Measurements from ENCODE around the gene SLC17A6. TPM values are rescaled to one million over a fixed set of nuclear protein-coding genes. Genes with fewer than 3 reads are reported as not detected.

Gene SLC17A6
- total RNA-seq, 1 experiment from 2014 or later: not detected

DNA sequence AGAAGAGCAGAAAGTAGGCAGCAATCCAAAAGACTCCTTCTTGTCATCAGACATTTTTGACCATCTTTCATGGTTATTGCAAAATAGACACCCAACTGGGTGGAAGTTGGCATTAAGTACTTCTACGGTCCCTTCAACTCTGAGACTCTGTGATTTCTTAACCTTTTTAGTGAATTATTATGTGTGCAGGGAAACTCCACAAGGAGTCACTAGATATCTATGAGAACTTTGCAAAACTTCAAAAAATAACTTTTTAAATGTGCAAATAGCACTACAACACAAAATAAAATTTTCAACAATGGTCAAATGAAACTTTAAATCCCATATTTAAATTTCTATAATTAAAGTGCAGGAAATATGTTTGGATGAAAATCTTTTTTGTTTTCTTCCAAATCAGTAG, 88.7 kb downstream of the SLC17A6 start:
- Histone ChIP-seq H3K27ac (ENCODE audit: low read depth, low read length) (no peak overlapping the region), H3K9me2 (ENCODE audit: insufficient read depth) (no peaks in the 10 kb centered on the region), H3K27me3 (ENCODE audit: insufficient read depth, low read length) (no peaks in the 10 kb centered on the region), H3K9ac (ENCODE audit: low read length) (no peak overlapping the region), H3K79me2 (ENCODE audit: insufficient read depth, low read length) (no peaks in the 10 kb centered on the region), H3K4me1 (ENCODE audit: control insufficient read depth in 1 of 2, insufficient read depth in 2 of 2, low read length in 2 of 2) (no peaks in the 10 kb centered on the region), H3K4me2 (ENCODE audit: low read length) (no peak overlapping the region), H3K9me3 (ENCODE audit: control insufficient read depth in 1 of 2, insufficient read depth in 1 of 2, low read depth in 1 of 2, low read length in 2 of 2) (no peaks in the 10 kb centered on the region), H3K4me3 (replicated peaks in 1 of 2; ENCODE audit: low read depth in 1 of 2, low read length in 2 of 2) (no peak overlapping the region), H2AFZ (ENCODE audit: low read depth, low read length, poor library complexity, severe bottlenecking) (no peak overlapping the region), H4K20me1 (ENCODE audit: insufficient read depth) (no peaks in the 10 kb centered on the region), H3K36me3 (ENCODE audit: control insufficient read depth in 1 of 2, insufficient read depth in 2 of 2, low read length in 2 of 2) (no peaks in the 10 kb centered on the region)
- ChIA-PET CTCF (no interaction called here), RAD21 (ENCODE audit: low non-redundant PET in 1 of 2, low total read pairs in 2 of 2, uncharacterized antibody in 2 of 2, unreplicated experiment in 2 of 2) (no interaction called here), POLR2A (no interaction called here)
- no peak for ATAC-seq
- DNase-seq (ENCODE audit: low read depth, low spot score): no peak
- intact Hi-C loops (cut with micrococcal nuclease): no loop called here
- no TSS peak for BruUV-seq (replicated peaks)
- TF ChIP-seq EGR1 (IDR thresholded peaks at IDR 0.05; ENCODE audit: low read depth) (no peak), TCF7L2 (IDR thresholded peaks at IDR 0.05; ENCODE audit: borderline replicate concordance, extremely low read depth, insufficient read depth, insufficient read length) (no peak), EZH2phosphoT487 (IDR thresholded peaks at IDR 0.05; ENCODE audit: borderline replicate concordance) (no peak)

Other genes with a start within 250 kb of the SLC17A6 start
- gene ANO5, start 145.3 kb upstream of the SLC17A6 start, total RNA-seq (2021; ENCODE audit: unreplicated experiment): 1.1 TPM

Data from HCT116 (cell line).